ENCODE measurements around the gene CCND3.
"Not testable (repeated sequence)": the region's sequence is repeated elsewhere in the genome, so short reads cannot be mapped to it uniquely, and the experiment has no call there.

CCND3 gene

GRCh38 chr6:41947581-41948220, 6.1 kb upstream of the CCND3 start:
- no peak for DNase-seq (ENCODE audit: low spot score)

GRCh38 chr6:41943456-41943855, 1.8 kb upstream of the CCND3 start:
- no peak for DNase-seq (ENCODE audit: low spot score)

- not testable (repeated sequence) for DNase-seq (ENCODE audit: low spot score)
These were observed 1.3 kb upstream of the CCND3 start for GRCh38 chr6:41942882-41943281.

GRCh38 chr6:41942067-41942851, 651 bp upstream of the CCND3 start:
- DNase-seq (ENCODE audit: low spot score), result no peak

- DNase-seq (ENCODE audit: low spot score), result no peak
These were observed 789 bp downstream of the CCND3 start for GRCh38 chr6:41940759-41941279.

- no peak for DNase-seq (ENCODE audit: low spot score)
These were observed 1.5 kb downstream of the CCND3 start for GRCh38 chr6:41939848-41940758.

- DNase-seq (ENCODE audit: low spot score), result no peak
These were observed 2.3 kb downstream of the CCND3 start for GRCh38 chr6:41939176-41939847.

- DNase-seq (ENCODE audit: low spot score), result no peak
These were observed 2.9 kb downstream of the CCND3 start for GRCh38 chr6:41938590-41939175.

GRCh38 chr6:41937861-41938574, 3.6 kb downstream of the CCND3 start:
- no peak for DNase-seq (ENCODE audit: low spot score)

- no peak for DNase-seq (ENCODE audit: low spot score)
These were observed 4.1 kb downstream of the CCND3 start for GRCh38 chr6:41937472-41937860.

- DNase-seq (ENCODE audit: low spot score), result peak; percentile 72
These were observed 5.4 kb downstream of the CCND3 start for GRCh38 chr6:41936073-41936837.

GRCh38 chr6:41935685-41936072, 5.9 kb downstream of the CCND3 start:
- no peak for DNase-seq (ENCODE audit: low spot score)

- no peak for DNase-seq (ENCODE audit: low spot score)
These were observed 6.4 kb downstream of the CCND3 start for GRCh38 chr6:41935193-41935574.

GRCh38 chr6:41934278-41935192, 7.1 kb downstream of the CCND3 start:
- no peak for DNase-seq (ENCODE audit: low spot score)

- no peak for DNase-seq (ENCODE audit: low spot score)
These were observed 9.2 kb downstream of the CCND3 start for GRCh38 chr6:41932378-41932777.

- no peak for DNase-seq (ENCODE audit: low spot score)
These were observed 9.8 kb downstream of the CCND3 start for GRCh38 chr6:41931792-41932191.

GRCh38 chr6:41929924-41930323, 11.7 kb downstream of the CCND3 start:
- DNase-seq (ENCODE audit: low spot score), result no peak

GRCh38 chr6:41927253-41927652, 14.4 kb downstream of the CCND3 start:
- DNase-seq (ENCODE audit: low spot score), result no peak

GRCh38 chr6:41922154-41922553, 19.5 kb downstream of the CCND3 start:
- DNase-seq (ENCODE audit: low spot score), result no peak

All from SK-N-DZ (cell line).